SKM-1 treated with dmso at 0.1 percent for 144 hours (cell line): ENCODE data around the gene UGT1A7.
"Not testable (repeated sequence)": the region's sequence is repeated elsewhere in the genome, so short reads cannot be mapped to it uniquely, and the experiment has no call there.

ENCODE experiments used
- DNase-seq: peaks from one replicate; lab custom pipeline; 2025; ENCODE audit not compliant: unreplicated experiment; lab: John Stamatoyannopoulos, UW

UGT1A7 gene

GRCh38 chr2:233680361-233681045, 1.2 kb upstream of the UGT1A7 start:
- DNase-seq, result no peak

GRCh38 chr2:233684640-233685039, 2.9 kb downstream of the UGT1A7 start:
- no peak for DNase-seq

- DNase-seq, result no peak
These were observed 5.2 kb downstream of the UGT1A7 start for GRCh38 chr2:233686928-233687327.

- DNase-seq, result no peak
These were observed 6.6 kb downstream of the UGT1A7 start for GRCh38 chr2:233688341-233688740.

- no peak for DNase-seq
These were observed 7.3 kb downstream of the UGT1A7 start for GRCh38 chr2:233689031-233689430.

- DNase-seq, result no peak
These were observed 7.8 kb downstream of the UGT1A7 start for GRCh38 chr2:233689501-233689900.

GRCh38 chr2:233690444-233690843, 8.7 kb downstream of the UGT1A7 start:
- DNase-seq, result no peak

- no peak for DNase-seq
These were observed 10.0 kb downstream of the UGT1A7 start for GRCh38 chr2:233691443-233692433.

GRCh38 chr2:233692648-233693047, 10.9 kb downstream of the UGT1A7 start, which contains the start of gene UGT1A6:
UGT1A6 (plus strand) TSS chr2:233692890; CDS start chr2:233693005, 115 bp downstream.
- DNase-seq, result no peak

- DNase-seq, result no peak
These were observed 12.3 kb downstream of the UGT1A7 start for GRCh38 chr2:233693963-233694362.

GRCh38 chr2:233698740-233699139, 17.0 kb downstream of the UGT1A7 start:
- DNase-seq, result no peak

- no peak for DNase-seq
These were observed 17.8 kb downstream of the UGT1A7 start for GRCh38 chr2:233699424-233700027.

- no peak for DNase-seq
These were observed 18.4 kb downstream of the UGT1A7 start for GRCh38 chr2:233700028-233700635.

GRCh38 chr2:233700842-233701241, 19.1 kb downstream of the UGT1A7 start:
- DNase-seq, result not testable (repeated sequence)

- no peak for DNase-seq
These were observed 20.5 kb downstream of the UGT1A7 start for GRCh38 chr2:233702238-233702637.

- no peak for DNase-seq
These were observed 24.3 kb downstream of the UGT1A7 start for GRCh38 chr2:233705911-233706506.

GRCh38 chr2:233706720-233707119, 25.0 kb downstream of the UGT1A7 start:
- no peak for DNase-seq

GRCh38 chr2:233707940-233708644, 26.4 kb downstream of the UGT1A7 start:
- no peak for DNase-seq

GRCh38 chr2:233708942-233709341, 27.2 kb downstream of the UGT1A7 start:
- no peak for DNase-seq
